Endometrial microvascular endothelial cells (primary cell): Measurements from ENCODE around the gene FANCD2. TPM values are rescaled to one million over a fixed set of nuclear protein-coding genes. Genes with fewer than 3 reads are reported as not detected.

Source experiments
- in situ Hi-C: cut with HindIII; loops from 2 replicates; pipeline ENCODE4 v1.10.0; 2017; ENCODE audit warnings: low sequenced_read_pairs, low pct_unique_long_range_greater_than_20kb; ENCODE audit errors: inconsistent ontology term
- total RNA-seq: library from RNA; depleted of rRNA; stranded (reverse); fragments of >200 nt; gene quantifications from one replicate; pipeline ENCODE4 v1.2.3, GENCODE V29; 2015; ENCODE audit errors: inconsistent ontology term

The FANCD2 gene
- total RNA-seq, 1 donor from 2014 or later, result 71.3 TPM

- in situ Hi-C loops, result no loop called here
Observed at GRCh38 chr3:10145685-10146084, 119.4 kb downstream of the FANCD2 start.

DNA sequence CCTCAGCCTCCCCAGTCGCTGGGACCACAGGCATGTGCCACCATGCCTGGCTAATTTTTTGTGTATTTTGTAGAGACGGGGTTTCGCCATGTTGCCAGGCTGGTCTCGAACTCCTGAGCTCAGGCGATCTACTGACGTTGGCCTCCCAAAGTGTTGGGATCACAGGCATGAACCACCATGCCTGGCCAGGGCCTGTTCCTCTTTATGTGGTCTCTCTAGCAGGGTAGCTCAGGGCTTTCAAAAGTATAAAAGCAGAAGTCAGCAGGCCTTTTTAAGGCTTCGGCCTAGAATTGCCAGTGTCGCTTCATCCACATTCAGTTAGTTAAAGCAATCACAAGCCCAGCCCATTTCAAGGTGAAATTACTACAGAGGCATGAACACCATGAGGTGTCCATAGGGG lies 123.0 kb downstream of the FANCD2 start:
- in situ Hi-C loops, result no loop called here

- in situ Hi-C loops, result no loop called here
Observed at GRCh38 chr3:10150987-10151386, 124.8 kb downstream of the FANCD2 start.

Other genes with a start within 250 kb of the FANCD2 start
- gene TADA3, start 234.0 kb upstream of the FANCD2 start, total RNA-seq, result 83.3 TPM
- 375 TPM for gene ARPC4, start 233.4 kb upstream of the FANCD2 start, total RNA-seq
- 10.9 TPM for gene TTLL3, start 216.2 kb upstream of the FANCD2 start, total RNA-seq
- gene RPUSD3, start 182.4 kb upstream of the FANCD2 start, total RNA-seq, result 53.1 TPM
- not detected for gene CIDEC, start 146.2 kb upstream of the FANCD2 start, total RNA-seq
- gene JAGN1, start 135.8 kb upstream of the FANCD2 start, total RNA-seq, result 51.5 TPM
- gene IL17RE, start 123.6 kb upstream of the FANCD2 start, total RNA-seq, result 0.28 TPM
- 20.3 TPM for gene IL17RC, start 109.3 kb upstream of the FANCD2 start, total RNA-seq
- gene CRELD1, start 92.6 kb upstream of the FANCD2 start, total RNA-seq, result 28.0 TPM
- 0.93 TPM for gene PRRT3, start 74.0 kb upstream of the FANCD2 start, total RNA-seq
- gene EMC3, start 39.6 kb upstream of the FANCD2 start, total RNA-seq, result 78.1 TPM
- not detected for gene FANCD2OS, start 81.8 kb downstream of the FANCD2 start, total RNA-seq
- 140 TPM for gene BRK1, start 89.2 kb downstream of the FANCD2 start, total RNA-seq
- 34.2 TPM for gene VHL, start 115.3 kb downstream of the FANCD2 start, total RNA-seq
- 25.6 TPM for gene IRAK2, start 138.5 kb downstream of the FANCD2 start, total RNA-seq
- 20.3 TPM for gene TATDN2, start 222.0 kb downstream of the FANCD2 start, total RNA-seq